Activated effector memory CD4-positive, alpha-beta T cell treated with anti-CD3 and anti-CD28 coated beads, Interleukin-2, amount 50 U/mL, for 16 hours (primary cell): ENCODE data around the gene UBXN7.
A peak's percentile ranks its signal among the peaks of the same experiment; 100 is the strongest.
"Not testable (repeated sequence)": the region's sequence is repeated elsewhere in the genome, so short reads cannot be mapped to it uniquely, and the experiment has no call there.

Source experiments
- DNase-seq: peaks from one replicate; pipeline ENCODE4 v3.0.0-alpha.2; 2020

UBXN7 gene

DNA sequence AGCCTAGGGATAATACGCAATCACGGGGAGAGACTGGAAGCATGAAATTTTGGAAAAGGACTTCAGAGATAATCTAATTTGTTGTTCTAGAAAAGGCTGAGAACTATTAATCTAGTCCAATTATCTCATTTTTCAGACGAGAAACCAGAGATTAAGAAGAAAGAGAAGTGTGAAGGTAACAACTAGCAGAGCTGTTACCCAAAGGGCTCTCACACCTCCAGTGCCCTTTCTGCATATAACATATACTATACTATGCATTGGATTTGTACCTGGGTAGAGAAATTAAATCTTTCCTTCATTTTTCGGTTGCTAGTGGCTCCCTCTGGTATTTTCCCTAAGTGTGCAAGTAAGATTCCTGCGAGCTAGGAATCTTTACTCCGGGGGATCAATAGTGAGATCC lies 80.7 kb downstream of the UBXN7 start:
- DNase-seq = no peak

DNA sequence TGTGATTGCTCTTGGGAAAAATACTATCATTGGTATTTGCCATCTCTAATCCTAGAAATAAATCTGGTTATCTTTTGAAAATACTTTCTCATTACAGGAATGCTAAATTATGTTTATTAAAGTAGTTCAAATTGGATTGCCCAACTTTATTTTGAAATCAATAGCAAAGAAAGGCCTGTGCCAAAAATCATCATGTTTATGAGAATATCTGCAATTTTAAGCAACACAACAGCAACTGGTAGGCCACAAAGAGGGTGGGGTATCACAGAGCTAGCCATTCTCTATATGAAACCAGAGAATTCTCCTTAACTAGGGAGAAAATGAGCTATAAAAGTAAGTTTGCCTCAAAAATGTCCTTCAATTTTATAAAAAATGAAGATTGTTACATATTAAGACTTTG lies 82.2 kb downstream of the UBXN7 start:
- DNase-seq = no peak

DNA sequence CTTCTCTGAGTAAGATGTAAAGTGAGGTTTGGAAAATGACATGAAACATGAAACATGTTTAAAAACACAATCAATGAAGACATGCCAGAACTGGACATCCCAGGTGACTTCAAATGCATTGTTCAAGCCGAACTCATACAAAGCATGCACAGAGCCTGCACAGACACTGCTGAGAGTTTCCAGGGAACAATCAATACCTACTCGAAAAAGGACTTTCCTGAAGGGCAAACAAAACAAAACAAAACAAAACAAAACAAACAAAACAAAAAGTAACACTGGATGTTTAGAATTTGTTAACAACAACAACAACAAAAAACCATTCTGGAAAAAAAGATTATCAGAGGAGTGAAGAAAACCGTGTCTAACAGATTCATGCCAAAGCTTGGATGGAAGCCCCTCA lies 83.5 kb downstream of the UBXN7 start:
- no peak for DNase-seq

DNA sequence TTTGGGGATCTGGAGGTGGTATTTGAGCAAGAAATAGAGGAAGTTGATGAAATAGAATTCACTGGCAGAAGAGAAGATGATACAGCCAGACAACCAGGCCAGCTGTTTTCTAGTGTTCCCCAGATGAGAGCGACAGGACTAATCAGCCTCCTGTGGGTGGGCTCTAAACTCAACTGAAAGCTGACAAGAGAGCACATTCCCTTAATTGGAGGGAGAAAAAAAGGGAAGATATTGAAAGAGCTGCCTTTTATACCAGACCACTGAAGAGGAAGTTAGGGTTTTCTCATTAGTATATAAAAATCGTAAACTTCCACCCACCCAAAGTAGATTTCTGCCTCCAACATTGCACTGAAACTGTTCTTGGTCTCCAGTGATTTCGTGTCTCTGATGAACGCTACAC lies 87.6 kb downstream of the UBXN7 start:
- DNase-seq = no peak

DNA sequence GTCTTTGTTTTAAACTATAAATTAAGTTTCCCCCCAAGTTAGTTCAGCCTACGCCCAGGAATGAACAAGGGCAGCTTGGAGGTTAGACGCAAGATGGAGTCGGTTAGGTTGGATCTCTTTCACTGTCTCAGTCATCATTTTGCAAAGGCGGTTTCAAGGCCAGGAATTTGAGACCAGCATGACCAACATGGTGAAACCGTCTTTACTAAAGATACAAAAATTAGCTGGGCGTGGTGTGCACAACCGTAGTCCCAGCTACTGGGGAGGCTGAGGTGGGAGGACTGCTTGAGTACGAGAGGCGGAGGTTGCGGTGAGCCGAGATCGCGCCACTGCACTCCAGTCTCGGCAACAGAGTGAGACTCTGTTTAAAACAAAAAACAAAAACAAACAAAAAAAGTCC lies 88.3 kb downstream of the UBXN7 start:
- DNase-seq = not testable (repeated sequence)

DNA sequence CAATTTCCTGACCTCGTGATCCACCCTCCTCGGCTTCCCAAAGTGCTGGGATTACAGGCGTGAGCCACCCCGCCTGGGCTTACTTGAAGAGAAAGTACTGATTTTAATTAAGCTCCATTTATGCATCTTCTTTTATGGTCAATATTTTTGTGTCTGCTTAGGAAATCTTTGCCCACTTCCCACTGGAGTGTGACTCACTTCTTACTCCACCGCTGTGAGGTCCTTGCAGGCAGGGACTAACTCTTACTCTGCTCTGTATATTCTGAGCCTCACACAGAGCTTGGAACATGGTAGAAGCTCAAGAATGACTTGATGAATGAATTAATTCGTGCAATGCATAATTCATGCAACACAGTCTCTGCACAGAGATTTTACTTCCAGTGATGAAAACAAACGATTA lies 91.1 kb downstream of the UBXN7 start:
- no peak for DNase-seq

DNA sequence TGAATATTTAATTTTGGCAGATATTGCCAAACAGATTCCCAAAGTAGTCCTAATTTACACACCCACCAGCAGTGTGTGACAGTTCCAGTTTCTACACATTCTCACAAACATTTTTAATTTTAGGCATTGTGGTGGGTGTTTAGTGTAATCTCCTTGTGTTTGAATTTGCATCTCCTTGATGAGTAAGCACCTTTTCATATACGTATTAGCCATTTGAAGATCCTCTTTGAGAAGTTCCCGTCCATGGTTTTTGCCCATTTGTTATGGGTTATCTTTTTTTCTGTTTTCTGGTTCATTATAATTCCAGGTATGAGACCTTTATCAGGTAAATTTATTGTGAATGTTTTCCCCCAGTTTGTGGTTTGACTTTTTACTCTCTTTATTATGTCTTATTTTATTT lies 91.8 kb downstream of the UBXN7 start:
- no peak for DNase-seq

DNA sequence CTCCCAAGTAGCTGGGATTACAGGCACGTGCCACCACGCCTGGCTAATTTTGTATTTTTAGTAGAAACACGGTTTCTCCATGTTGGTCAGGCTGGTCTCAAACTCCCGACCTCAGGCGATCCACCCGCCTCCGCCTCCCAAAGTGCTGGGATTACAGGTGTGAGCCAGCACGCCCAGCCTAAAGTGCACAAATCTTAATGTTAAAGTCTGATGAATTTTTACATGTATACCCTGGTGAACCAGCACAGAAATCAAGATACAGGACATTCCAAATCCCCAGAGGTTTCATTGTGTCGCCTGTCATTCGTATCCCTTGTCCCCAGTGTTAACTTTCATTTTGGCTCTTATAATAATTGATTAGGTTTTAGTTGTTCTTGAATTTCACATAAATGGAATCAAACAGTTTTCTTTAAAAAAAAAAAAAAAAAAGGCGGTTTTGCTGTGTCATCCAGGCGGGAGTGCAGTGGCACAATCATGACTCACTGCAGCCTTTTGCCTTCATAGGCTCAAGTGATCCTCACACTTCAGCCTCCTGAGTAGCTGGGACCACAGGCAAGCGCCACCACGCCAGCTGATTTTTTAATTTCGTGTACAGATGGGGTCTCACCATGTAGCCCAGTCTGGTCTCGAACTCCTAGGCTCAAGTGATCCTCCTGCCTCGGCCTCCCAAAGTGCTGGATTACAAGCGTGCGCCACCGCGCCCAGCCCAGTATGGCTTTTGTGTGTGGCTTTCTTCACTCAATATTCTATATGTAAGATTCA lies 92.6 kb downstream of the UBXN7 start:
- no peak for DNase-seq

DNA sequence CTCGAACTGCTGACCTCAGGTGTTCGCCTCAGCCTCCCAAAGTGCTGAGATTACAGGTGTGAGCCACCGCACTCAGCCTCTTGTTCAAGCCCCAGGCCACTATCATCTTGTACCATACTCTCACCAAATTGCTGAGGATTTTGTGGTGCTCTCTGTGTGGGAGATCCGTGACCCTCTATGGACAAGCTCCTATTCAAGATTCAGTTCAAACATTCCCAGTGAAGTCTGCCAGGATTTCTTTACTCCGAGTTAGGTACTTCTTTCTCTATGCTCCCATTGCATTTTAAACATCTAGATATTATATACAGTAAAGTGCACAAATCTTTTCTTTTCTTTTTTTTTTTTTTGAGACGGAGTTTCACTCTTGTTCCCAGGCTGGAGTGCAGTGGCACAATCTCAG lies 93.2 kb downstream of the UBXN7 start:
- no peak for DNase-seq

DNA sequence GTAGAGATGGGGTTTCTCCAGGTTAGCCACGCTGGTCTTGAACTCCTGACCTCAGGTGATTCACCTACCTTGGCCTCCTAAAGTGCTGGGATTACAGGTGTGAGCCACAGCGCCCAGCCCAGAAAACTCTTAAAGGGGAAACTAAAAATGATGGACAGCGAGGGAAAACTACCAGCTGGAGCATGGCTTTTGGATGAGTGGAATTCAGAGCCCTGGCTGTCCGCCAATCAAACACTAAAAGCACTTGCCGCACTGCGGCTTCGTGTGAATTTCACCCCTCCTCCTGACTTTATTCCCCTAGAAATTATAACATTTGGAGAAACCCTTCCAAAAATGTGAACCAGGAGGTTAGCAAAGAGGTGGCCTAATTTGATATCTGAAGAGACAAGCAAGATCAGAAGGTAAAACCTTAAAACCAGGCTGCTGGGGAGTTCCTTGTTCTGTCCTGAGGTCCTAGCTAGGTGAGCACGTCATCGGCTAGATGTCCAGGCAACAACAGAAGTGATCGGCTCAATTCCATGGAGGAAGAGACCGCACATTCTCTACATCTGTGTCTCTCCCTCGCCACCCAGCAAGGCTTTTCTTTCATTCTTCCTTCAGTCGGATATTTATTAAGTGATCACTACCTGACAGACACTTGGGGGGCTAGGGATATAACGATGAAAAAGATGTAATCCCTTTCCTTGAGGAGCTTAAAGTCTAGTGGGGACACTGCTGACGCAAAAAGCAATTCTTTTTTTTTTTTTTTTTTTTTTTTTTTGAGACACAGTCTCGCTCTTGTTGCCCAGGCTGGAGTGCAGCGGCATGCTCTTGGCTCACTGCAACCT lies 95.7 kb downstream of the UBXN7 start:
- DNase-seq = no peak

DNA sequence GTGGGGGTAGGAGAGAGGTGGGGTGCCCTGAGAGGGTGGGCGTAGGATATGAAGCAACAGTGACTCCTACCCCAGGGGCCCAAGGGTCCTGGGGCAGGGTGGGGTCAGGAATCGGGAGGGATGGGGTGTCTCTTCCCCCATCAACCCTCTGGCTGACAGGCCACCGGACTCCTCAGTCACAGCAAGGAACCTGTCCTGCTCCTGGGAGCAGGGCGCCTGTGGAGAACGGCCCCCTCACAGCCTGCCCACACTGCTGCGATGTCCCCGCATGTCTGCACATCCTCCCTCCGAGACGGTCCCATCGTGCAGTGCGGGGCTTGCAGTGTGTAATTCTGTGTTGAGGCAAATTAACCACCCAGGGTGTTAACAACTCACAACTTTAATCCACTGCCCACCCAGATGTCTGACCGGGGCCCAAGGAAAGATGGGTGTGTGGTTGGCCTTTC lies 96.7 kb downstream of the UBXN7 start:
- DNase-seq = no peak

DNA sequence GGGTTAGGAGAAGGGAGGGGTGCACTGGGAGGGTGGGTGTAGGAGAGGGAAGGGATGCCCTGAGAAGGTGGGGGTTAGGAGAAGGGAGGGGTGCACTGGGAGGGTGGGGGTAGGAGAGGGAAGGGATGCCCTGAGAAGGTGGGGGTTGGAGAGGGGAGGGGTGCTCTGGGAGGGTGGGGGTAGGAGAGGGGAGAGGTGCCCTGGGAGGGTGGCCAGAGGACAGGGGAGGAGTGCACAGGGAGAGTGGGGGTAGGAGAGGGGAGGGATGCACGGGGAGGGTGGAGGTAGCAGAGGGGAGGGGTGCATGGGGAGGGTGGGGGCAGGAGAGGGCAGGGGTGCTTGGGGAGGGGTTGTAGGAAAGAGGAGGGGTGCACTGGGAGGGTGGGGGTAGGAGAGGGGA lies 97.2 kb downstream of the UBXN7 start:
- no peak for DNase-seq

DNA sequence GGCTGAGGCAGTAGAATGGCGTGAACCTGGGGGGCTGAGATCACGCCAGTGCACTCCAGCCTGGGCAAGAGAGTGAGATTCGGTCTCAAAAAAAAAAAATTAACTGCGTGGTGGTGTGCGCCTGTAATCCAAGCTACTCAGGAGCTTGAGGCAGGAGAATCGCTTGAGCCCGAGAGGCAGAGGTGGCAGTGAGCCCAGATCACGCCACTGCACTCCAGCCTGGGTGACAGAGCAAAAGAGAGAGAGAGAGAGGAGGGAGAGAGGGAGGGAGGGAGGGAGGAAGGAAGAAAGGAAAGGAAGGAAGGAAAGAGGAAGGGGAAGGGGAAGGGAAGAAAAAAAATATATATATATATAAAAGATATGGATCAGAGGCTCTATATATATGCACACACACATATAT lies 100.1 kb downstream of the UBXN7 start:
- DNase-seq = no peak

DNA sequence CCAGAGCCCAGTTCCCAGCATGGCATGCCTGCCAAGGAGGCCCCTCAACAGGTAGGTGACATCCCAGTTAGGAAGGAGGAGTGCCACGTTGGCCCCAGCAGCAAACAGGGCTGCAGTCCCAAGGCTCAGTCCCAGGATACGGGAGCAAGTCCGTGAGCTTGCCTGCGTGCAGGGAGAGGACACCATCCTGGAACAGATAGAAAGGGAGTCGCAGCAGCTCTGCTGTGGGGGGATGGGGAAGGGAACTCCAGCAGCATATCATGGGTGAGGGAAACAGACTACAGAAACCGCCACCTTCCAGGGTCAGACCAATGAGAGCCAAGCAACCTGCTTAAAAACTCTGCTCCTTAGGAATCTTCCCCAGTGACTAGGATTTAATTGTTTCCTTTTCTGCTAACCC lies 104.8 kb downstream of the UBXN7 start:
- DNase-seq = no peak

DNA sequence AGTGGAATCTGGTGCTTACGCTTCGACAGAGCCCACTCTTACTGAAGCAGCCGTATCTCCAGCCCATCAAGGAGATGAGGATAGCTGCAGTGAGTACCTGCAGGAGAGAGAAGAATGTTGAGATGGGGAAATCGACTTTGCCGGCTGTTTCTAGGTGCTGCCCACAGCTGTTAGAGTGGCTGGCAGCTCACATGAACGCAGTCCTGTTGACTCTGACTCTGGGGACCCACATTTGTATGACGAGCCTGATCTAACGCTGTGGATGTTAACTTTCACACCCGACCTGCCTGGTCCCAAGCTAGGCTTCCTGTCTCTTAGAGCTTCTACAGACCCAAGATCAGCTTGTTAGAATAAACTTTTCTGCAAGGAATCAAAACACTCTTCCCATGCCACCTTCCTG lies 105.3 kb downstream of the UBXN7 start:
- no peak for DNase-seq

DNA sequence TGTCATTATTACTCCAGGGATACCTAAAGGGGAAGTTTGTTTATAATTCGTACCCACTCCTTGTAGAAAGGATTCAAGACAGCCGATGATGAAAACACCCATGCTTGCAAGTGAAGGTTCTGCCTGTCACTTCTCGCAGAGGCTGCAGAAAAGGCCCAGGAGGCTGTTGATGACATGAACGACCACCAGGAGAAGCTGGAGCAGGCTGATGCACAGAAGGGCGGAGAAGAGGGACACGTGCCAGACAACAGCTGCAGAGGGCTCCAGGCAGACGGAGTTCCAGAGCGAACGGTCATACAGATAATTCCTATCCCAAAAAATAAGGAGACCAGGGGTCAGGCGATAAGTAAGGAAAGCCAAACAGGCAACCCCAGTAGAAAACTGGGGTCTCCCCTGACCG lies 108.5 kb downstream of the UBXN7 start:
- no peak for DNase-seq

DNA sequence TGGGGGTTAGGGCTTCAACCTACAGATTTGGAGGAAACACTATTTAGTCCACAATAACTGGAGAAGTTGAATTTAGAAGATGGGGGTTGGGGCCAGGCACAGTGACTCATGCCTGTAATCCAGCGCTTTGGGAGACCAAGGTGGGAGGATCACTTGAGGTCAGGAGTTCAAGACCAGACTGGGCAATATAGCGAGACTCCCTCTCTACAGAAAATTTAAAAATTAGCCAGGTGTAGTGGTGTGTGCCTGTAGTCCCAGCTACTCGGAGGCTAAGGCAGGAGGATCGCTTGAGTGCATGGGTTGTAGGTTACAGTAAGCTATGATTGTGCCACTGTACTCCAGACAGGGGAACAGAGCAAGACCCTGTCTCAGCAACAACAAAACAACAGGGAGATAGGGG lies 109.2 kb downstream of the UBXN7 start:
- DNase-seq = no peak

DNA sequence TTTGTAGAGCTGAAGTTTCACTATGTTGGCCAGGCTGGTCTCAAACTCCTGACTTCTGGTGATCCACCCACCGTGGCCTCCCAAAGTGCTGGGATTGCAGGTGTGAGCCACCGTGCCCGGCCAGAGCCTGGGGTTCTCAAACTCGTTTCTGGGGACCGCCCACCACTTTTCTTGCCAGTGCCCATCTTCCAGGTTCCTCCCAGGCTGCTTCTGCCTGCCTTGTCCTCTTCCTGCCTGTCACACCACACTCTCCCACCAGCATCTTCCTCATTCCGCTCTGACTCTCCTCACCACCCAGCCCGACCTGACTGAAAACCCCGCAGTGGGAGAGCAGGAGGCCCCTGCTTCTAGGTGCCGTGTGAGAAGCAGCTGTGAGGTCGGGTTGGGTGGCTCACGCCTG lies 111.1 kb downstream of the UBXN7 start:
- no peak for DNase-seq

DNA sequence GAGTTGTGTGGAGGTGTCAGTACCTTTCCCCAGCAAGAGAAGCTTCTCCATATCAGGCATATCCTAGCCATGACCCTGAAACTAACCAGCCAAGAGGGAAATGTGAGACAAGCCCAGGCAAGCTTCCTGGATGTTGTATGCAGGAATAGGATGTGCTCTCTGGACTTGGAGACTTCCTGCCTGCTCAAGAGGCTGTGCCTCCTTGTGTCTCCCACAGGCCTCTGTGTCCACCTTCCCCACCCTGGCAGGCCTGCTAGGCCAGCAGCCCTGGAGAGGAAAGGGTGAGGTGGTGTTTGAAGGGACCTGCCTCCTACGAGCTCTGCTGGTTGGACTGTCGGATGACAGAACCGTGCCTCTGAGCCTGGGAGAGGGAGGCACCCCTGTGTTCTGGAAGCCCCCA lies 112.1 kb downstream of the UBXN7 start:
- DNase-seq = no peak

DNA sequence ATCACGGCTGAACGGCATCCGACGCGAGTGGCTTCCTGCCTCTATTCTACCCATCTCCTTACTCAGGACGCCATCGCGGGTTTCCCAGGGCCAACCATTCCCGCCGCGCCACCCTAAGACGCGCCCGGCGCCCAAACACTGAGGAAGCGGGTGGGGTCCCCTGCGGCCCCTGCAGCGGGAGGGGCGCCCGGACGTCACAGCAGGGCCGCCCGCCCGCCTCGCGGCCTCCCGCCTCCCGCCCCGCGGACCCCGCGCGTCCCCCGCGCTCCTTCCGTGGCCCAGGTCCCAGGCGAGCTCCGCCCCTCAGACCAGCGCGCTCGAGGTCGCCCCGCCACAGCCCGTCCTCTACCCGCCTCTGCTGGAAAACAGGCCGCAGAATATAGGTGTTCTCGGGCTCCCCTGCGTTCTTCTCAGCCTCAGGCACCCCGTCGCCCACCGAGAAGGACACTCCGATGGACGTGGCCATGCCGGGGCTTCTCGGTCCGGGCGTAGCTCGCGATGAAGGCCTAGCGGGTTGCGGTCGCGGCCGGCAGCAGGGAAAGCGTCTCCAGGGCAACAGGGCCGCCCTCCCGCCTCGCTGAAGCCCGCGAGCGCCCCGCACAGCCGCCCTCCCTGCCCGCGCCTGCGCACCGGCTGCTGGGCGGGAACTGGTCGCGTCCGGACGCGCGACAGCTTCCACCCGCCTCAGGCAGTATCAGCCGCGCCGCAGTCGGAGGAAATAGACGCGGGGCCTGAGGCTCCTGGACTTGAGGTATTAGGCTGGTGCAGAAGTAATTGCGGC lies 114.3 kb downstream of the UBXN7 start, which contains the start of gene DYNLT2B:
TSS of gene DYNLT2B (minus strand) at position 554 of the 781 bp plus-strand sequence. CDS start at position 466, 88 bp downstream.
- DNase-seq = peak; percentile 95

DNA sequence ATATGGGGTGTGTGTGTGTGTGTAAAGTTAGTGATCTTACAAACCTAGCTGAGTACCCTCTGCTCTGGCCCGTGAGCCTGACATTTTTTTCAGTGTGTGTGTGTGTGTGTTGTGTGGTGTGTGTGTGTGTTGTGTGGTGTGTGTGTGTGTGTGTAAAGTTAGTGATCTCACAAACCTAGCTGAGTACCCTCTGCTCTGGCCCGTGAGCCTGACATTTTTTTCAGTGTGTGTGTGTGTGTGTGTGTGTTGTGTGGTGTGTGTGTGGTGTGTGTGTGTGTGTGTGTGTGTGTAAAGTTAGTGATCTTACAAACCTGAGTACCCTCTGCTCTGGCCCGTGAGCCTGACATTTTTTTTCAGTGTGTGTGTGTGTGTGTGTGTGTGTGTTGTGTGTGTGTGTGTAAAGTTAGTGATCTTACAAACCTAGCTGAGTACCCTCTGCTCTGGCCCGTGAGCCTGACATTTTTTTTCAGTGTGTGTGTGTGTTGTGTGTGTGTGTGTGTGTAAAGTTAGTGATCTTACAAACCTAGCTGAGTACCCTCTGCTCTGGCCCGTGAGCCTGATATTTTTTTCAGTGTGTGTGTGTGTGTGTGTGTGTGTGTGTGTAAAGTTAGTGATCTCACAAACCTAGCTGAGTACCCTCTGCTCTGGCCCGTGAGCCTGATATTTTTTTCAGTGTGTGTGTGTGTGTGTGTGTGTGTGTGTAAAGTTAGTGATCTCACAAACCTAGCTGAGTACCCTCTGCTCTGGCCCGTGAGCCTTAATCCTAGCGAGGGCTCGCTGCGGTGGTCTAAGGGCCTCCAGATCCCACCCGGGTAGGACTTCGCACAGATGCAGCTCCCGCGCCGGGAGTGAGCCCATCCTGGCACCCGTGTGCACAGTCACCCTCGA lies 115.2 kb downstream of the UBXN7 start:
- DNase-seq = not testable (repeated sequence)

DNA sequence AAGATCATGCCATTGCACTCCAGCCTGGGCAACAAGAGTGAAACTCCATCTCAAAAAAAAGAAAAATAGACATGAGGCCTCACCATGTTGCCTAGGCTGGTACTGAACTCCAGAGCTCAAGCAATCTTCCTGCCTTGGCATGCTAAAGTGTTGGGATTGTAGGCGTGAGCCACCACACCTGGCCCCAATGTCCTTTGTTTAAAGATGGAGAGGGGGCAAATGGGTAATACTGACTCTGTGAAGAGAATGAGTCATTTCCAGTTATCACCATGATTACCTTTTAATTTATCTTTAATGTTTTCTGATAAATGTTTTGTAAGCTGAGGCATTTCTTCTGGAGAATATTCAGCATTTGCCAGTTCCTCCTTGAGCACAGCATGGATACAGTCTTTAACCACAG lies 116.4 kb downstream of the UBXN7 start:
- DNase-seq = no peak
